Esophagus squamous epithelium (tissue), 5 donors: Measurements from ENCODE around the gene TMEM89. TPM values are rescaled to one million over a fixed set of nuclear protein-coding genes. Genes with fewer than 3 reads are reported as not detected.

Source experiments
- DNase-seq: peaks from one replicate; lab custom pipeline; 2025; lab: John Stamatoyannopoulos, UW
- H3K27ac ChIP-seq, 4 donors: fragments of 200-600 bp; sonication (generic); one replicate each; pipeline ENCODE4 v1.5.1; 2016 to 2019; ENCODE audit warnings: mild to moderate bottlenecking in 1 of 4
- H3K27me3 ChIP-seq, 4 donors: fragments of 200-600 bp; sonication (generic); 1 replicate in 3 of 4; 2 replicates in 1 of 4; pipeline versions ENCODE4 v1.5.1 to v1.6.0; 2017 to 2021; ENCODE audit warnings: antibody characterized with exemption in 1 of 4
- H3K36me3 ChIP-seq, 3 donors: fragments of 200-600 bp; sonication (generic); one replicate each; pipeline ENCODE4 v1.5.1; 2016 to 2019
- H3K4me1 ChIP-seq, 3 donors: fragments of 200-600 bp; sonication (generic); one replicate each; pipeline ENCODE4 v1.5.1; 2017 to 2019
- H3K4me3 ChIP-seq, 4 donors: fragments of 200-600 bp; sonication (generic); 1 replicate in 3 of 4; 2 replicates in 1 of 4; pipeline ENCODE4 v1.5.1; 2016 to 2019; ENCODE audit warnings: mild to moderate bottlenecking in 2 of 4, moderate library complexity in 1 of 4
- H3K9me3 ChIP-seq, 3 donors: fragments of 200-600 bp; sonication (generic); one replicate each; pipeline ENCODE4 v1.5.1; 2016 to 2019
- POLR2A ChIP-seq, 4 donors: fragments of 450-650 bp; IDR thresholded peaks; one replicate each; pipeline ENCODE4 v1.6.1; 2017; ENCODE audit warnings: antibody characterized with exemption in 4 of 4, mild to moderate bottlenecking in 4 of 4, moderate library complexity in 3 of 4
- WGBS, 2 donors: methylation state at CpG; one replicate each; pipeline ENCODE4 v1.1.5; 2018; 5-methylcytosine and 5-hydroxymethylcytosine counted together
- intact Hi-C: fragments of 100-400 bp; cut with DNase I; formaldehyde crosslinking; loops from one replicate; pipeline ENCODE4 v1.15.0; 2022
- total RNA-seq, 4 donors: library from RNA; depleted of rRNA; stranded (reverse); fragments of >200 nt; gene quantifications; one replicate each; pipeline ENCODE4 v1.1.0, GENCODE V29; 2016
- TF ChIP-seq, protein P1 (sequence below), 6 experiments: fragments of 450-650 bp in 4 of 6; fragments of 200-600 bp in 2 of 6; sonication (generic) in 2 of 6; IDR thresholded peaks; one replicate each; pipeline ENCODE4 v1.5.1; 2016 to 2019; ENCODE audit warnings: antibody characterized with exemption in 6 of 6, mild to moderate bottlenecking in 4 of 6, moderate library complexity in 4 of 6
- donor health status: DM: yes; HTN: yes; CAD: no.

The TMEM89 gene
- total RNA-seq, 4 donors from 2014 or later = not detected

GRCh38 chr3:48609088-48610005 lies 12.2 kb downstream of the TMEM89 start, which contains the start of gene UQCRC1:
UQCRC1 (minus strand) TSS chr3:48609646; CDS start chr3:48609620, 26 bp downstream.
- DNase-seq = peak; percentile 33
- intact Hi-C loops = no loop called here
- Histone ChIP-seq H3K36me3 (peaks cover 14 to 28% (median 22%) of the 10 kb centered on the region in 3 donors), H3K27ac (peak within 1 kb of the TSS; percentile 93 to 96 (median 94)), H3K4me3 (peak within 1 kb of the TSS; percentile 85 to 97 (median 90)), H3K9me3 (no peaks in the 10 kb centered on the region), H3K27me3 (no peaks in the 10 kb centered on the region), H3K4me1 (peaks cover 5 to 42% (median 9%) of the 10 kb centered on the region in 3 donors)
- TF ChIP-seq POLR2A (IDR thresholded peaks at IDR 0.05) = peak in 3 of 4 donors; percentile 65 to 90 (median 80)
- TF ChIP-seq, protein P1, sequence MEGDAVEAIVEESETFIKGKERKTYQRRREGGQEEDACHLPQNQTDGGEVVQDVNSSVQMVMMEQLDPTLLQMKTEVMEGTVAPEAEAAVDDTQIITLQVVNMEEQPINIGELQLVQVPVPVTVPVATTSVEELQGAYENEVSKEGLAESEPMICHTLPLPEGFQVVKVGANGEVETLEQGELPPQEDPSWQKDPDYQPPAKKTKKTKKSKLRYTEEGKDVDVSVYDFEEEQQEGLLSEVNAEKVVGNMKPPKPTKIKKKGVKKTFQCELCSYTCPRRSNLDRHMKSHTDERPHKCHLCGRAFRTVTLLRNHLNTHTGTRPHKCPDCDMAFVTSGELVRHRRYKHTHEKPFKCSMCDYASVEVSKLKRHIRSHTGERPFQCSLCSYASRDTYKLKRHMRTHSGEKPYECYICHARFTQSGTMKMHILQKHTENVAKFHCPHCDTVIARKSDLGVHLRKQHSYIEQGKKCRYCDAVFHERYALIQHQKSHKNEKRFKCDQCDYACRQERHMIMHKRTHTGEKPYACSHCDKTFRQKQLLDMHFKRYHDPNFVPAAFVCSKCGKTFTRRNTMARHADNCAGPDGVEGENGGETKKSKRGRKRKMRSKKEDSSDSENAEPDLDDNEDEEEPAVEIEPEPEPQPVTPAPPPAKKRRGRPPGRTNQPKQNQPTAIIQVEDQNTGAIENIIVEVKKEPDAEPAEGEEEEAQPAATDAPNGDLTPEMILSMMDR (IDR thresholded peaks at IDR 0.05) = peak; percentile 67 to 94 (median 83)
- WGBS, 2 donors = 10 to 11% methylated on average over 20 to 23 of the region's 86 CpGs

GRCh38 chr3:48607519-48607918 lies 14.1 kb downstream of the TMEM89 start:
- H3K4me1 ChIP-seq = peaks cover 5 to 42% (median 9%) of the 10 kb centered on the region in 3 donors
- intact Hi-C loops = no loop called here

DNA sequence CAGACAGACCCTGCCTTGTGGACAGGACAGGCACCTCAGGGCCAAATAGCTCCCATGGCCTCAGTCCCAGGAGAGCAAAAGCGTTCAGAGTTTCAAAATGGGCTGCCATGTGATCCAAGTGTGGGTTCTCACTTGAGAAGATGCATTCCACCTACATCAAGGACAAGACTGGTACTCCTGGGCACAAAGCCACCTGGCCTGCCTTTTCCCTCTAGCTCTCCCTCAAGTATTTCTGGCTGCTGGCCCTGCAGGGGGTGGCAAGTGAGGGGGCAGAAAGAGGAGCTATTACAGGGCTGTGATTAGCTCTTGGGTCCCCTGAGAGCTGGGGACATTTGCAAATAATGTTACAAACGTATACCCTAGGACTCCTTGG lies 20.0 kb downstream of the TMEM89 start:
- intact Hi-C loops = no loop called here
- TF ChIP-seq, protein P1 (IDR thresholded peaks at IDR 0.05) = no peak
- no peak for TF ChIP-seq POLR2A (IDR thresholded peaks at IDR 0.05)
- peaks cover 50 to 87% (median 69%) of the 10 kb centered on the region in 3 donors for H3K36me3 ChIP-seq
- no peaks in the 10 kb centered on the region for H3K27me3 ChIP-seq
- WGBS, 2 donors = 18 to 35% methylated on average over 2 of the region's 2 CpGs
- DNase-seq = no peak
- H3K4me1 ChIP-seq = peaks cover 31 to 70% (median 38%) of the 10 kb centered on the region in 3 donors
- no peak overlapping the region for H3K4me3 ChIP-seq
- H3K9me3 ChIP-seq = no peaks in the 10 kb centered on the region
- peak overlapping the region in 3 of 4 donors; percentile 88 to 90 (median 90) for H3K27ac ChIP-seq

More at GRCh38 chr3:48607519-48607918, 14.1 kb downstream of the TMEM89 start:
- Histone ChIP-seq H3K27ac (no peak overlapping the region), H3K9me3 (no peaks in the 10 kb centered on the region), H3K36me3 (peaks cover 31 to 46% (median 39%) of the 10 kb centered on the region in 3 donors), H3K27me3 (no peaks in the 10 kb centered on the region), H3K4me3 (no peak overlapping the region)
- no peak for TF ChIP-seq POLR2A (IDR thresholded peaks at IDR 0.05)
- TF ChIP-seq, protein P1 (IDR thresholded peaks at IDR 0.05) = no peak
- WGBS, 2 donors = 86 to 91% methylated on average over 5 of the region's 5 CpGs
- DNase-seq = no peak

DNA sequence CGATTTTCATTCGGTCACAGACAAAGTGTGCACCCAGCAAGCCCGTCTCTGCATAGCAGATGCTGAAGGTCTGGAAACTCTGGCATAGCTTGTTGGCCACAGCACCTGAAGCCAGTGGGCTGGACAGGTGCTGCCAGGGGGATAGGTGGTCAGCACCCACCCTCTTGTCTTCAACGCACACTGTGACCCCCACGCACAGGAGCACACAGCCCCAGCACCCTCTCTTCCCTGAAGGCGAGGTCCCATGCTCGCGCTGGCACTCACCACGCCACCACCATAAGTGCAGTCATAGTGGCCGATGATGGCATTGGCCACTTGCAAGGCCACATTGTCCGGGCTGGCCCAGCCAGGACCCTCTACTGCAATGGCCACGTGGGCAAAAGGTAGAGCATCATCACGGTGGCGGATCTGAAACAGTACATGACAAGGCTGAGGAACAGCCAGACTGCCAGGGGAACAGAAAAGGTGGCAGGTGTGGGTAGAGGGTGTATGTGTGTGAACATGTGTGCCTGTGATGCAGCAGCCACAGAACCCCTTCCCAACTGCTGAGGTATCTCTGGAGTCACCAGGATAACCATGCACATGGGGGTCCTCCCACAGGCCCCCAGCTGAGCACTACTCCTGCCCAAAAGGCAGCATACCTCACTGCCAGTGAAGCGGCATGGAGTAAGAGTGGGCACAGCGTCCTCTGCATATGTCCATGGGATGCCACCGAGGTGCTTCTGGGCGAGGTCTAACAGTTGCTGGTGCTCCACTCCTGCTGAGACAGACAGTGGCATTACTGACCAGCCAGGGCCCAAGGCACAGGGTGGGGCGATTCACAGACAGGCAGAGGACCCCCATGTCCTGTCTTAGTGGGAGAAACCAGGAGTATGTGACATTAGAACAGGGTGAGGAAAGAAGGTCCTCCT lies 20.6 kb downstream of the TMEM89 start:
- H3K27me3 ChIP-seq = no peaks in the 10 kb centered on the region
- no peak for DNase-seq
- no peak for TF ChIP-seq POLR2A (IDR thresholded peaks at IDR 0.05)
- TF ChIP-seq, protein P1 (IDR thresholded peaks at IDR 0.05) = no peak
- WGBS, 2 donors = 85 to 93% methylated on average over 8 to 12 of the region's 19 CpGs
- peaks cover 33 to 70% (median 41%) of the 10 kb centered on the region in 3 donors for H3K4me1 ChIP-seq
- H3K4me3 ChIP-seq = no peak overlapping the region
- peak overlapping the region in 3 of 4 donors; percentile 88 to 90 (median 90) for H3K27ac ChIP-seq
- no peaks in the 10 kb centered on the region for H3K9me3 ChIP-seq
- intact Hi-C loops = no loop called here
- H3K36me3 ChIP-seq = peaks cover 50 to 81% (median 64%) of the 10 kb centered on the region in 3 donors
